GM19395 (cell line): ENCODE results near the gene SPRTN.
A peak's percentile ranks its signal among the peaks of the same experiment; 100 is the strongest.

ENCODE experiments used
- ATAC-seq: cut with Tn5 transposase; IDR thresholded peaks from one replicate; pipeline ENCODE4 v1.9.1; 2021; ENCODE audit warnings: mild to moderate bottlenecking, moderate library complexity; ENCODE audit not compliant: unreplicated experiment

SPRTN gene, protein sequence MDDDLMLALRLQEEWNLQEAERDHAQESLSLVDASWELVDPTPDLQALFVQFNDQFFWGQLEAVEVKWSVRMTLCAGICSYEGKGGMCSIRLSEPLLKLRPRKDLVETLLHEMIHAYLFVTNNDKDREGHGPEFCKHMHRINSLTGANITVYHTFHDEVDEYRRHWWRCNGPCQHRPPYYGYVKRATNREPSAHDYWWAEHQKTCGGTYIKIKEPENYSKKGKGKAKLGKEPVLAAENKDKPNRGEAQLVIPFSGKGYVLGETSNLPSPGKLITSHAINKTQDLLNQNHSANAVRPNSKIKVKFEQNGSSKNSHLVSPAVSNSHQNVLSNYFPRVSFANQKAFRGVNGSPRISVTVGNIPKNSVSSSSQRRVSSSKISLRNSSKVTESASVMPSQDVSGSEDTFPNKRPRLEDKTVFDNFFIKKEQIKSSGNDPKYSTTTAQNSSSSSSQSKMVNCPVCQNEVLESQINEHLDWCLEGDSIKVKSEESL

DNA sequence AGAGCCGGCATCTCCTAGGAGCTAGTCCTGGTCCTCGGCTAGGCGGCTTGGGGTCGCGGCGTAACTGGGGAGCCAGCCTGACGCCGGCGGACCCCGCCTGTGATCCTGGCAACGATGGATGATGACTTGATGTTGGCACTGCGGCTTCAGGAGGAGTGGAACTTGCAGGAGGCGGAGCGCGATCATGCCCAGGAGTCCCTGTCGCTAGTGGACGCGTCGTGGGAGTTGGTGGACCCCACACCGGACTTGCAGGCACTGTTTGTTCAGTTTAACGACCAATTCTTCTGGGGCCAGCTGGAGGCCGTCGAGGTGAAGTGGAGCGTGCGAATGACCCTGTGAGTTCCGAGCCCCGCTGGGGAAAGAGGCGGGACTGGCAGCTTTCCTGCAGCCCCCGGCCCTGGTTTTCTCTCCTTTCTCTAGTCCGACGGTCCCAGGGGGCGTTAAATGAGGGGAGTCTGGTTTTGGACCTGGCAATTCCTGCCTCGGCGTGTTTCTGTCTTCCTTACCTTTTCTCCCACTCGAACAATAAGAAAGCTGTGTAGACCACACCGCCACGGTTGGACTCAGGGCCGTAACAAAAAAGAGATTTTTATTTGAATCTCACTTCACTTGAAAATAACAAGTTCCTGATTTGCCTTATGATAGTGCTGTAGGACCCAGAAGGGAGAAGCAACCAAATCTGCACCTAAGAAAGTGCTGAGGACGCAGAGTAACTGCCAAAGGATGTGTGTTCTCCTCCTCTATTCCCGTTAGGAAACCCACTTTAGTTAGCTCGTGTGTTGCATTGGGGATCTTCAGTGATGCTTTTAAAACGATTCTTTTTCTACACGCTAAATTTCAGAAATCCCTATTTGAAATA is at the start of gene SPRTN:
Gene SPRTN (plus strand): TSS at position 24 of the 859 bp plus-strand sequence. CDS start 91 bp downstream, at position 115.
- ATAC-seq, result peak; percentile 20

DNA sequence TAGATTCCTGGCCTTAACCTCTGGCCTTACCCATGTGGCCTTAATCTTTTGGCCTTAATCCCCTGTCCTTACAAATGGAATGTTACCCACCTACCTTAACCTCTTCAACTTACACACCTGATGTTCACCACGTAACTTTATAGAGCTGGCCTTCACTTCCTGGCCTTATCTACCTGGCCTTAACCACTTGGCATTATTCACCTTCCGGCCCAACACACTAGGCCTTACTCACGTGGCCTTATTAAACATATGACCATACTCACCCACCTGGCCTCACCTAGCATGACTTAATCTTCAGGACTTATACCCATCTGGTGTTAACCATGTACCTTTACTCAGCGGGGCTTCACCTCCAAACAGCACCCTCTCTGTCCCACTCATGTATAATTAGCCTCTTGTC is 42.2 kb upstream of the SPRTN start:
- ATAC-seq, result no peak

DNA sequence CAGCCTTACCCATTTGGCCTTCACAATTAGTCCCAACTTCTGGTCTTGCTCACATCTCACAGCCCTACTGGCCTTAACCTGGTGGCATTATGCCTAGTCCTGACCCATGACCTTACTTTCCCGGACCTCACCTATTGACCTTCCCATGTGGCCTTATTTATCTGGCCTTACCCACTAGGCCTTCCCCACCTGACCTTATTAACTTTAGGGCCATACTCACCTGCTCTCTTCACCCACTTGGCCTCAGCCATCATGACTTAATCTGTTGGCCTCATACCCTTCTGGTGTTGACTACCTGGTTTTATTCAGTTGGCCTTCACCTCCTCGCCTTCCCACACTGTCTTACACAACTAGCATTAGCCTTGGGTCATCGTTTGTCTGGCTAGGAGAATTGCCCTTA is 36.1 kb upstream of the SPRTN start:
- ATAC-seq, result no peak

DNA sequence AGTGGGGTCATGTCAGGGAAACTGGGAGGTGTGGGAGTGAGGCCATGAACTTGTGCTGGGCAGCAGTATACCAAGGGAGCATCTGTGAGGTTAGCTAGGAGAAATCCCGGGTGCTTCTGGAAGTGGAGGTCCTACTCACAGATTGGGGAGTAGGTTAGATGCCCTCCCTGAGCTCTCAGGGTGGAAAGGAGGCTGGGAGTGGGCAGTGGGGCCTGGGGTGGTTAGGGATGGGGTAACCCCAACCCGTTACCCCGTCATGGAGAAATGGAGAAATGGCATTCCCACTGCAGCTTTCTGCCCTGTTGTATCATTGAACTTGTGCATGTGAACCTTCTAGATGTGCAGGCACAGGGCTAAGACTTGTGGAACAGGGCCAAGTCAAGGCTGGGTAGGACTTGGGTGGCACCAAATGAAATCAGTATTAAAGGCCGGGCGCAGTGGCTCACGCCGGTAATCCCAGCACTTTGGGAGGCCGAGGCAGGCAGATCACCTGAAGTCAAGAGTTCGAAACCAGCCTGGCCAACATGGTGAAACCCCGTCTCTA is 27.6 kb upstream of the SPRTN start:
- ATAC-seq, result no peak

DNA sequence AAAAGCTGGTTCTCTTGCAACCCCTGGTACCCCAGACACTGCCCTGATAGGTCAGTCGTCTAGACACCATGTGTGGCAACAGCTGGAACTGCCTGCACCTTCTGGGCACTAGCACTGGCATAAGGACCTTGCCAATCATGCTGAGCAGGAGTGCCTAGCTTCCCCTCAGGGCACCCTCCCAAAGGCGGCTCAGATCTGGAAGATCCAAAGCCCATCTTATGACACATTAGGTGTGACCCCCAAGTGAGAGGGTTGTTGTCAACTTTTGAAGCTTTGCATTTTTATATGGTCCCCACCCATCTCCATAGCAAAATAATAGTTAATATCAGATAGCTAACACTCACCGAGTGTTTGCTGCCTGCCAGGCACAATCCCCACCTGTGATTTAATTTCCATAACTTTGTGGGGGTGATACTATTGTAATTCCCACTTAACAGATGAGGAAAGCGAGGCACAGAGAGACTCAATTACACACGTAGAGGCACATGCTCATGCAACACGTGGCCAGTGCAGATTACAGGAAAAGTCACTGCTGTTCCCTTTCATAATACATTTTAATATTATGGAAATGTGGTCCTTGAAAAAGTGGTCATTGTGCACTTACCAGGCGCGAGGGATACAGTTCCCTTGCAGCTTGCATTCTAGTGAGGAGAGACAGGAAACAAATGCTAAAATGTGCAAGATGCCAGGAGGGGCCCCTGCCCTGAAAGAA is 26.2 kb upstream of the SPRTN start:
- no peak for ATAC-seq

DNA sequence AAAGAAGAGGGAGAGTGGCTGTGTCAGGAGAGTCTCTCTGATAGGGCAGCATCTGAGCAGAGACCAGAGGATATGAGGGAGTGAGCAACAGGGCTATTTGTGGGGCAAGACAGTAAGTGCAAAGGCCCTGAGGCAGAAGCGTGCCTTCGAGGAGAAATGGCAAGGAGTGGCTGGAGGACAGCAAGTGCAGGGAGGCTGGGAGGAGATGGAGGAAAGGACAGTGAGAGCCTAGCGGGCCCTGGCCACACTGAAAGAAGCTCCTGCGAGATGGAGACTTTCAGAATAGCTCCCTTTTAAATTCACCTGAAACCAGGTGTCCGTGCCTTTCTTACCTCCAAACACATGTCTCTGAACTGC is 25.7 kb upstream of the SPRTN start:
- ATAC-seq, result no peak

DNA sequence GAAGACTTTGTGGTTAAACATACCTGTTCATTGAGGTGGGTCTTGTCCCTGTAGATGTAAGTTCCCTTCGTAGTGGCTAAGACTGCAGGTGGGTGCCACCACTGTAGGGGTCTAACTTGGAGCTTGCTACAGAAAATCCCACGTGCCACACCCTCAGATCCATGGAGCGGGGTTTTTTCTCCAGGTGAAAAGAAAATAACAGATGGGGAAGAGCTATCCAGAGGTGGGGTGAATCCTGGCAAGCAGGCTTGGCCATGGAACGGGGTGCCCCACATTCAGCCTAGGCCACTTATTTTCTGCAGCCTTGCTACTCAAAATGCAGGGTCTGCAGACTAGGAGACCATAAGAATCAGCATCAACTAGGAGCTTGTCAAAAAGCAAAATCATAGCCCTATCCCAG is 24.4 kb upstream of the SPRTN start:
- ATAC-seq, result no peak

DNA sequence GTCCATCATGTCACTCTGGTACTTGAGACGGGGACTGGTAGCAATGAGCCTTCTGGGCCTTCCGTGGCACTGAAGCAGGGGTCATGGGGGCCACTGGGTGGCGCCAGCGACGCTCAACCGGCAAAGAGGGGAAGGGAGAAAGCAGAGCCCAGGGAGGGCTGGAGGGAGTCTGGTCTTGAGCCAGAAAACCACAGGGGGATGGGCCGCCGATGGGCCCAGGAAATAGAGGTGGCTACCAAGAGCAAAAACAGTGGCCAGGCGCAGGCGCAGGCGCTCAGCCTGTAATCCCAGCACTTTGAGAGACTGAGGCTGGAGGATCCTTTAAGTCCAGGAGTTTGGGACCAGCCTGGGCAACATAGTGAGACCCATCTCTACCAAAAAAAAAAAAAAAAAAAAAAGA is 22.2 kb upstream of the SPRTN start:
- peak; percentile 72 for ATAC-seq

DNA sequence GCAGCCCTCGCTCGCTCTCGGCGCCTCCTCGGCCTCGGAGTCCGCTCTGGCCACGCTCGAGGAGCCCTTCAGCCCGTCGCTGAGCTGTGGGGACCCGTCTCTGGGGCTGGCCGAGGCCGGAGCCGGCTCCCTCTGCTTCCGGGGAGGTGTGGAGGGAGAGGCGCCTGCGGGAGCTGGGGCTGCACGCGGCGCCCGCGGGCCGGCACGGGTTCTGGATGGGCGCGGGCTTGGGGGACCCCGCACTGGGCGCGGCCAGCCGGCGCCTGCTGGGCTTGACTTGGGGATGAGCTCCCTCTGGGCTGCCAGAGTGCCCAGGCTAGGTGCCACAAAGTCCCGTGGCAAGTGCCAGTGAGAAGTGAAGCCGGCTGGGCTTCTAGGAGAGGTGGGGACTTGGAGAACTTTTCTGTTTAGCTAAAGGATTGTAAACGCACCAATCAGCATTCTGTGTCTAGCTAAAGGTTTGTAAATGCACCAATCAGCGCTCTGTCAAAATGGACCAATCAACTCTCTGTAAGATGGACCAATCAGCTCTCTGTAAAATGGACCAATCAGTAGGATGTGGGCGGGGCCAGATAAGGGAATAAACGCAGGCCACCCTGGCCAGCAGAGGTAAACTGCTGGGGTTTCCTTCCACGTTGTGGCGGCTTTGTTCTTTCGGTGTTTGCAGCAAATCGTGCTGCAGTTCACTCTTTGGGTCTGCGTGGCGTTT is 20.6 kb upstream of the SPRTN start:
- ATAC-seq, result no peak

DNA sequence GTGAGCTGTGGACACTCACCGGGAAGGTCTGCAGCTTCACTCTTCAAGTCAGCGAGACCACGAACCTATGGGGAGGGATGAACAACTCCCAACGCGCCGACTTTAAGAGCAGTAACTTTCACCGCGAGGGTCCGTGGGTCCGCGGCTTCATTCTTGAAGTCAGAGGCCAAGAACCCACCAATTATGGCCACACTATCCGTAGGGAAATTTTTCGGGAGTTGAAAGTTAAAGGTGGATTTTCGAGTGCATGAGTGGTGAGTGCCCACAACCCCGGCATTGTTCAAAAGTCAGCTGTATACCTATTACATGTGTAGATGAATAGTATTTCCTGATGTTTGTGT is 20.1 kb upstream of the SPRTN start:
- ATAC-seq, result no peak

DNA sequence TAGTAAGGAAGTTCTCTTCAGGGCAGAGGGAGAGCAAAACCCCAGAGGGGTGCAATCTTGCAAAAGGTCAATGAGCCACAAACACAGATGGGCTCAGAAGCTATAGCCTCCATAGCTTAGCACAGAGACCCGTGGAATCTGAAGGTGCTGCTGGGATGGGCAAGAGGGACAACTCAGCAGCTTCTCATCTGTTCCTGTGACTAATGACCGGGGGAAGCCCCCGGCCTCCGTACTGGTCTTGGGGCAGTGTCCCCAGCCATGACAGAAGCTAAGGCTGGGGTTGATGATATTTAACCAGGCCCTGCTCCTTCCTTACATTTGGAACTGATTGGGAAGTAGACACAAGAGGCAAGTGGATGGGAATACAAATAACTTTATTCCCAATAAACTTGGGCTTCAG is 19.5 kb upstream of the SPRTN start:
- ATAC-seq, result no peak

DNA sequence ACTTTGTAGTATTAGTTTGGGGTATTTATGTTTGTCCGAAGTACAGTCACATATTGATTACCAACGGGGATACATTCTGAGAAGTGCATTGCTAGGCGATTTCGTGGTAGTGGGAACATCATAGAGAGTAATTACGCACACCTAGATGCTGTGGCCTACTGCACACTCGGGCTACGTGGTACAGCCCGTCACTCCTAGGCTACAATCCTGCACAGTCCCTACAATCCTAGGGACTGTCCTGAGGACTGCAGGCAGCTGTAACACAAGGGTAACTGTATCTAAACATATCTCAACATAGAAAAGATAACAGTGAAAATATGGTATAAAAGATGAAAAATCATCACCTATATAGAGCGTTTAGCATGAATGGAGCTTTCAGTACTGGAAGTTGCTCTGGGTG is 19.0 kb upstream of the SPRTN start:
- no peak for ATAC-seq

DNA sequence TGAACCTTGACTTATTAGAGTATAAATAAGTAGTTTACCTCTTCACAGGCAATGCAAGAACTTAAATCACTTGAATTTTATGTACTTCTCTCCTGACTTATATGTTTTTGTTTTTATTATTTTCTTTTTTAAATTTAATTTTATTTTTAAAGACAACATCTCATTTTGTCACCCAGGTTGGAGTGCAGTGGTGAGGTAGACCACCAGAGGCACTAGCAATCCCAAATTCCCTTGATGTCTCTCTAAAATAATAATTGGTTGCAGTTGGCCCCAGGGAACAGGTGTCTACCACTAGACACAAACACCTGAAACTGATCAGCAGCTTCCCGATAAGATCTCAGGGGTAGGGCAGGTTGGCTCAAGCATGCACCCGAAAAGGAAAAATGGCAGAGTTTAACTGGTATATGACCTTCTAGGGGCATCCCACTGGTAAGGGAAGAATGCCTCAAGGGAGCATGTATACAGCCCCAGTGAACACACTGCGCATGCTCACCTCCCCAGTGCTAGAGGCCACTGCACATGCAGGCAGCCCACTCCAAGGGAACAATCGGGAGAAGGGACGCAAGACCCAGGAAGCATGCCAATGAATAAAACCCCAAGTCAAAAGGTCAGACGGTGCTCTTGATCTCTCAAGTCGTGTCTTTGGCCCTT is 15.1 kb upstream of the SPRTN start:
- no peak for ATAC-seq

DNA sequence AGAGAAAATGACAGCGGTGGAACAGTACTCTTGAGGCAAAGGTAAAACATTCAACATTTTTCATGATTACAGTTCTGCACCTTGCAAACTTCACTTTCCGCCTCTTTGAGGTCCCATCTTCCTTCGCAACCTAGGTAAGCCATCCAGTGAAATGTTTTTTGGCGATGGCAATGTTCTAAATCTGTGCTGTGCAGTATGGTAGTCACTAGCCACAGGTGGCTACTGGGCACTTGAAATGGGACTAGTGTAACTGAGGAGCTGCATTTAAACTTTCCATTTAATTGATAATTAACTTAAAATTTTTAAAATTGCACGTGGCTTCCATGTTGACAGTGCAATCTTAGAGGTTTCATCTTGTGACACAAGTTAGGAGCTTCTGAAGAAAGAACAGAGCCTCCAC is 13.4 kb upstream of the SPRTN start:
- ATAC-seq, result no peak

DNA sequence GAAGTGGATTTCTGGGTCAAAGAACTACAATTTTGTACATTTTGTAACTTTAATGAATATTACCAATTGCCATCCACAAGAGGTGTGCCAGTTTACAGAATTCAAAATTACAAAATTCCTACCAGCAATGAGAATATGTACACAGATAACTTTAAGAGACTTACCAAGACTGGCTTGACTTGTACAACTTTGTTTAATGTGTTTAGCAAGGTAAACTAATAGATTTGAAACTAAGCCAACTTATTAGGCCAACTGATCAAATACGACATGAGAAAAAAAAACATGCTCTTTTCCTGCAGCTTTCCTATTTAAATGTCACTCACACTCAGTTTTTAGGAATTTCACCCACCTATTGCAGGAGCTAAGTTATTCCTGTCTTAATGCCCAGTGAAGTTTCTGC is 11.8 kb upstream of the SPRTN start:
- ATAC-seq, result no peak

DNA sequence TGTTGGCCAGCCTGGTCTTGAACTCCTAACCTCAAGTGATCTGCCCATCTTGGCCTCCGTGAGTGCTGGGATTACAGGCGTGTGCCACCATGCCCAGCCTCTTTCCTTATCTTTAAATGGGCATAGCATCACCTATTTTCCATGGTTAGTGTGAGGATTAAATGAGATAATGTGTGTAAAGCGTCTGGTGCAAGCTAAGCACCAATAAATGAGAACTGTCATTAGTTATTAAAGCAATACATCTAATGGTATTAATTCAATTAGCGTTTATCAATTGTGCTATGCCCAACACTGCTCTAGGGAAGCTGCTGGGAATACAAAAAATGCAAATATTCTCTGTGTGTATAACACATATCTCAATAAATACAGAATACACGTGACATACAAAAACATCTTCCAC is 10.5 kb upstream of the SPRTN start:
- ATAC-seq, result no peak

DNA sequence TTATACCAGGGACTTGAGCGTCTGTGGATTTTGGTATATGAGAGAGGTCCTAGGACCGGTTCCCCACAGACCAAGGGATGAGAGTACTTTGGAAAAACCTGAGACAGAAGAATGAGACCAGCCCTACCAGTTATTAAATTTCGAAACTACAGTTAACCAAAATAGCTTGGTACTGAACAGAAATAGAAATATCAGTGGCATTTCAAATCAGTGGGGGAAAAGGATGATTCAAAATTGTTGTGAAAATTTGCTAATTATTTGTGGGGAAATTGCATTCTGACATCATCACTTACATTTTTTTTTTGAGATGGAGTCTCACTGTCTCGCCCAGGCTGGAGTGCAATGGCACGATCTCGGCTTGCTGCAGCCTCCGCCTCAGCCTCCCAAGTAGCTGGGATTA is 8.6 kb upstream of the SPRTN start:
- no peak for ATAC-seq

DNA sequence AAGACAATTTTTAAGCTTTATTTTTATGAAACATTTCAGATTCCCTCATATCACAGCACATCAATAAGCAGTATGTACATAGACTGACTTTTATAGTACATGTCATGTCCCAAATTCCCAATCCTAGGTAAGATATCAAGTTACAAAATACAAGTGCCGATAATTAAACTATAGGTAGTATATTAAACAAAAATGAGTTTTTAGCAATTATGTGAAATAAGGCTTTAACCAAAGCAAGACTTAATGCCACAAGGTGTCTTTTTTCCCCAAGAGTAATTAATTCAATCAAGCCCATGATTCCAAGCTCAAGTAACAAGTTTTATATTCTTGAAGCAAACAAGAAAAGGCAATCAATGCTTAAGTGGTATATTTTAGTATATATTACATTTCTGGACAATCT is 5.3 kb upstream of the SPRTN start:
- no peak for ATAC-seq

DNA sequence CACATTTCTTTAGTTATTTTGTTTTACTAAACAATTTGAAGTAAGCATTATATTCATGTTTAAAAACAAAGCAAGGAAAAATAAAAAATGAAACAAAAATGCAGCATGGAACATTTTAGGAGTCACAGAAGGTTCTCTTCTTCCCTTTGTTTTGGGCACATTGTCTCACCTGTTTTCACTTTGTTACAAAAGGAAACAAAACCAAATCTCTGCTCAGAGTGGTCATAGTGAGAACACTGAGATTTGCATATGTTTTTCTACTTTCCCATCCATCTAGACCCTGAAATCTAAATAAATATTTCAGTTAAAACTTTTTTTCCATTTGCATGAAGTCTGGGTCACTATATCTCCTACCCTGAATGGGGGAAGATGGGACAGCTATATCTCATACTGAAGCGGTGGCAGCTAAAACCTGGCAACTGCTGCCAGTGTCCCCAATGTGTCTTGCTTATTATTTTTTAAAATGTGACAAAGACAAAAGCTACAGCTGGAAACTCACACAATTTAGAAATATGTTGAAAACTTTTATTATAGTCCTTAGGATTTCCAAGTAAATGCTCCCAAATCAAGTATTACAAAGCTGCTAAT is 3.9 kb upstream of the SPRTN start:
- no peak for ATAC-seq

DNA sequence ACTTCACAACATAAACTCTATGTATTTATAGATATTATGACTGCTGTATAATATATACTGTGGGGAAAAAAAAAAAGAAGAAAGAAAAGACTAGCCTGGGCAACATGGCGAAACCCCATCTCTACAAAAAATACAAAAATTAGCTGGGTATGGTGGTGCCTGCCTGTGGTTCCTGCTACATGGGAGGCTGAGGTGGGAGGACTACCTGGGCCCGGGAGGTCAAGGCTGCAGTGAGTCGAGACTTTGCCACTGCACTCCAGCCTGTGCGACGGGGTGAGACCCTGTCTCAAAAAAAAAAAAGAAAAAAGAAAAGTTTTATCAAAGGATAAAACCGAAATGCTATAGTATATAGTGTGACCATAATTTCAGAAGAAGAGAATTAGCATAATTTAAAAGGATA is 3.1 kb upstream of the SPRTN start:
- ATAC-seq, result no peak
